ENCODE data around the gene NSUN7. TPM values are rescaled to one million over a fixed set of nuclear protein-coding genes. Genes with fewer than 3 reads are reported as not detected.

Gene NSUN7
- total and polyA plus RNA-seq, 9 of the 15 experiments (the other 6 are each of a cell fraction or from before 2014, with no cell fraction given) = not detected

- Histone ChIP-seq H2AFZ (ENCODE audit: low read depth, low read length) (no peak overlapping the region), H3K79me2 (ENCODE audit: control insufficient read depth, insufficient read depth, low read length) (no peaks in the 10 kb centered on the region), H3K36me3 (ENCODE audit: control insufficient read depth, insufficient read depth, low read length) (no peaks in the 10 kb centered on the region), H3K27me3 (ENCODE audit: control insufficient read depth in 2 of 2, insufficient read depth in 2 of 2, low read length in 2 of 2) (peaks cover 24 to 83% of the 10 kb centered on the region in 2 experiments), H3K4me1 (replicated peaks in 1 of 2; ENCODE audit: control insufficient read depth in 2 of 2, insufficient read depth in 2 of 2, low read length in 2 of 2) (no peaks in the 10 kb centered on the region), H3K9ac (ENCODE audit: insufficient read depth in 1 of 2, low read depth in 2 of 2, low read length in 2 of 2) (no peak overlapping the region), H3K4me2 (ENCODE audit: insufficient read depth, low read length) (no peak overlapping the region), H3K27ac (ENCODE audit: extremely low read depth, low read depth, low read length) (no peak overlapping the region), H4K20me1 (replicated peaks; ENCODE audit: control insufficient read depth, insufficient read depth, low read length) (no peaks in the 10 kb centered on the region), H3K9me1 (ENCODE audit: control insufficient read depth, insufficient read depth, low read length) (peaks cover 2% of the 10 kb centered on the region), H3K9me3 (replicated peaks; ENCODE audit: control insufficient read depth, insufficient read depth, low read depth, low read length) (no peaks in the 10 kb centered on the region), H3K4me3 (no peak overlapping the region)
- TF ChIP-seq ZNF551 (CRISPR knock-in tag; IDR thresholded peaks at IDR 0.05) (no peak), HMGXB4 (CRISPR knock-in tag; IDR thresholded peaks at IDR 0.05) (no peak), ARID1B (IDR thresholded peaks at IDR 0.05) (no peak), ZKSCAN8 (CRISPR knock-in tag; IDR thresholded peaks at IDR 0.05) (no peak), HOMEZ (CRISPR knock-in tag; IDR thresholded peaks at IDR 0.05) (no peak), RNF2 (IDR thresholded peaks at IDR 0.05) (no peak), TCF3 (CRISPR knock-in tag; IDR thresholded peaks at IDR 0.05) (no peak), ZBTB17 (CRISPR knock-in tag; IDR thresholded peaks at IDR 0.05) (no peak), ZKSCAN3 (CRISPR knock-in tag; IDR thresholded peaks at IDR 0.05) (no peak), GATAD2A (IDR thresholded peaks at IDR 0.05) (no peak), BCOR (IDR thresholded peaks at IDR 0.05) (no peak), RUNX1 (IDR thresholded peaks at IDR 0.05; ENCODE audit: low read depth) (no peak), ZNF41 (CRISPR knock-in tag; conservative IDR thresholded peaks at IDR 0.05) (no peak)
- 4% methylated on average over 9 of the region's 11 CpGs for WGBS (ENCODE audit: insufficient coverage, low coverage, missing lambda C conversion rate)
- POLR2A ChIA-PET = no interaction called here
- ATAC-seq (no peak), DNase-seq (ENCODE audit: extremely low read depth in 1 of 4, low spot score in 3 of 4) (no peak), FAIRE-seq (no peak)
- in situ Hi-C loops (cut with MboI) = no loop called here
- CTCF ChIA-PET (ENCODE audit: low intra/inter-chr PET ratio) = no interaction called here
- BruUV-seq (replicated peaks) = no TSS peak
- intact Hi-C loops (cut with micrococcal nuclease) = no loop called here
Observed at GRCh38 chr4:40832175-40832574, 82.4 kb downstream of the NSUN7 start.

All from K562 (cell line).